Ishikawa (cell line): Measurements from ENCODE around the gene NOTCH1.

ENCODE experiments used
- CEBPB ChIP-seq: IDR thresholded peaks from 2 replicates; pipeline ENCODE4 v1.6.1; 2012
- EGR1 ChIP-seq: IDR thresholded peaks from 2 replicates; pipeline ENCODE4 v1.6.1; 2012
- EP300 ChIP-seq: IDR thresholded peaks from 2 replicates; pipeline ENCODE4 v1.6.1; 2012; ENCODE audit warnings: borderline replicate concordance
- RAD21 ChIP-seq: IDR thresholded peaks from 2 replicates; pipeline ENCODE4 v1.6.1; 2012; ENCODE audit warnings: low read depth
- YY1 ChIP-seq: IDR thresholded peaks from 2 replicates; pipeline ENCODE4 v1.6.1; 2012; ENCODE audit warnings: low read depth

- no peak for TF ChIP-seq EP300
- no peak for TF ChIP-seq RAD21
- TF ChIP-seq EGR1, result no peak
- TF ChIP-seq YY1, result no peak
- TF ChIP-seq CEBPB, result no peak
Measured at GRCh38 chr9:136566901-136567300, 21.1 kb upstream of the NOTCH1 start.
